B cell (primary cell): Measurements from ENCODE around the gene FAM124A.

Experiments used
- EZH2 ChIP-seq: IDR thresholded peaks from 2 replicates; pipeline ENCODE4 v1.6.1; 2012; ENCODE audit warnings: borderline replicate concordance, low read depth, mild to moderate bottlenecking, moderate library complexity, low read length; ENCODE audit not compliant: insufficient read depth, poor library complexity, severe bottlenecking
- TF ChIP-seq, protein P1 (sequence below): fragments of 200-600 bp; IDR thresholded peaks from one replicate; pipeline ENCODE4 v1.8.0; 2022; ENCODE audit warnings: antibody characterized with exemption, mild to moderate bottlenecking

- TF ChIP-seq, protein P1, sequence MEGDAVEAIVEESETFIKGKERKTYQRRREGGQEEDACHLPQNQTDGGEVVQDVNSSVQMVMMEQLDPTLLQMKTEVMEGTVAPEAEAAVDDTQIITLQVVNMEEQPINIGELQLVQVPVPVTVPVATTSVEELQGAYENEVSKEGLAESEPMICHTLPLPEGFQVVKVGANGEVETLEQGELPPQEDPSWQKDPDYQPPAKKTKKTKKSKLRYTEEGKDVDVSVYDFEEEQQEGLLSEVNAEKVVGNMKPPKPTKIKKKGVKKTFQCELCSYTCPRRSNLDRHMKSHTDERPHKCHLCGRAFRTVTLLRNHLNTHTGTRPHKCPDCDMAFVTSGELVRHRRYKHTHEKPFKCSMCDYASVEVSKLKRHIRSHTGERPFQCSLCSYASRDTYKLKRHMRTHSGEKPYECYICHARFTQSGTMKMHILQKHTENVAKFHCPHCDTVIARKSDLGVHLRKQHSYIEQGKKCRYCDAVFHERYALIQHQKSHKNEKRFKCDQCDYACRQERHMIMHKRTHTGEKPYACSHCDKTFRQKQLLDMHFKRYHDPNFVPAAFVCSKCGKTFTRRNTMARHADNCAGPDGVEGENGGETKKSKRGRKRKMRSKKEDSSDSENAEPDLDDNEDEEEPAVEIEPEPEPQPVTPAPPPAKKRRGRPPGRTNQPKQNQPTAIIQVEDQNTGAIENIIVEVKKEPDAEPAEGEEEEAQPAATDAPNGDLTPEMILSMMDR = peak; percentile 40
- no peak for TF ChIP-seq EZH2
These were observed 27.9 kb downstream of the FAM124A start for GRCh38 chr13:51249770-51250741.
